HG02943 (cell line): Measurements from ENCODE around the gene USP1.
A peak's percentile ranks its signal among the peaks of the same experiment; 100 is the strongest.

ENCODE experiments used
- ATAC-seq: cut with Tn5 transposase; IDR thresholded peaks from one replicate; pipeline ENCODE4 v1.9.1; 2021; ENCODE audit warnings: mild to moderate bottlenecking, low read depth, moderate library complexity; ENCODE audit not compliant: unreplicated experiment

Gene USP1

GRCh38 chr1:62426237-62426636, 10.6 kb upstream of the USP1 start:
- no peak for ATAC-seq

GRCh38 chr1:62426794-62427193, 10.1 kb upstream of the USP1 start:
- ATAC-seq: no peak

GRCh38 chr1:62428351-62428750, 8.5 kb upstream of the USP1 start:
- no peak for ATAC-seq

GRCh38 chr1:62429581-62429980, 7.3 kb upstream of the USP1 start:
- ATAC-seq: no peak

- no peak for ATAC-seq
Observed at GRCh38 chr1:62433861-62434617, 2.8 kb upstream of the USP1 start.

- ATAC-seq: no peak
Observed at GRCh38 chr1:62434618-62435001, 2.2 kb upstream of the USP1 start.

GRCh38 chr1:62435231-62436038, 1.4 kb upstream of the USP1 start:
- ATAC-seq: no peak

GRCh38 chr1:62436039-62436465, 797 bp upstream of the USP1 start:
- no peak for ATAC-seq

- ATAC-seq: no peak
Observed at GRCh38 chr1:62437273-62437940, 558 bp downstream of the USP1 start.

GRCh38 chr1:62438163-62438562, 1.3 kb downstream of the USP1 start:
- no peak for ATAC-seq

GRCh38 chr1:62439652-62440371, 3.0 kb downstream of the USP1 start:
- peak; percentile 31 for ATAC-seq

- ATAC-seq: no peak
Observed at GRCh38 chr1:62444701-62445100, 7.9 kb downstream of the USP1 start.

- ATAC-seq: no peak
Observed at GRCh38 chr1:62448221-62448933, 11.5 kb downstream of the USP1 start.

- ATAC-seq: no peak
Observed at GRCh38 chr1:62450301-62450700, 13.5 kb downstream of the USP1 start.

GRCh38 chr1:62452951-62453350, 16.1 kb downstream of the USP1 start:
- no peak for ATAC-seq

- ATAC-seq: no peak
Observed at GRCh38 chr1:62457955-62458354, 21.1 kb downstream of the USP1 start.

- no peak for ATAC-seq
Observed at GRCh38 chr1:62462370-62462769, 25.5 kb downstream of the USP1 start.

GRCh38 chr1:62467092-62467491, 30.2 kb downstream of the USP1 start:
- no peak for ATAC-seq

- no peak for ATAC-seq
Observed at GRCh38 chr1:62476525-62477219, 39.8 kb downstream of the USP1 start.
